ENCODE data around the gene SLC35F1. TPM values are rescaled to one million over a fixed set of nuclear protein-coding genes. Genes with fewer than 3 reads are reported as not detected.

The SLC35F1 gene
- total RNA-seq, 1 donor = not detected

DNA sequence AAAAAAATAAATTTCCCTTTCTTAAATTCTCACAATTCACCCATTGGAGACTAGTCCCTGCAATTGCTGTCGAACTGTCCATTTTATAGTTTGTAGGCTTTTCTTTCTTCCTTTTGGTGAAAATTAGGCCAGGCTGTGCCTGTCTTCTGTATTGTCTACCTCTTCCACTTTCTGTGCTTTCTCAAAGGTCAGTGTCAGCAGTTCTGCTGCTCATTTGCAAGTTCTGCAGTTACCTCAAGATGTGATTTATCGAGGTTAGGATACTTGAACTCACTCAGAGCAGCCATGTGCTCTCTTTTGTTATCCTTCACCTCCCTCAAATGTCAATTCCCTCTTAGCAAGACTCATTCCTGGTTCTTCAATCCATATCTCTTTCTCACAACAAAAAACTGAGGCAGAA lies 179.1 kb downstream of the SLC35F1 start:
- no peak for DNase-seq (ENCODE audit: low read depth)
- no peak overlapping the region for H3K4me3 ChIP-seq (ENCODE audit: low read depth, low read length)
- TF ChIP-seq, protein P1, sequence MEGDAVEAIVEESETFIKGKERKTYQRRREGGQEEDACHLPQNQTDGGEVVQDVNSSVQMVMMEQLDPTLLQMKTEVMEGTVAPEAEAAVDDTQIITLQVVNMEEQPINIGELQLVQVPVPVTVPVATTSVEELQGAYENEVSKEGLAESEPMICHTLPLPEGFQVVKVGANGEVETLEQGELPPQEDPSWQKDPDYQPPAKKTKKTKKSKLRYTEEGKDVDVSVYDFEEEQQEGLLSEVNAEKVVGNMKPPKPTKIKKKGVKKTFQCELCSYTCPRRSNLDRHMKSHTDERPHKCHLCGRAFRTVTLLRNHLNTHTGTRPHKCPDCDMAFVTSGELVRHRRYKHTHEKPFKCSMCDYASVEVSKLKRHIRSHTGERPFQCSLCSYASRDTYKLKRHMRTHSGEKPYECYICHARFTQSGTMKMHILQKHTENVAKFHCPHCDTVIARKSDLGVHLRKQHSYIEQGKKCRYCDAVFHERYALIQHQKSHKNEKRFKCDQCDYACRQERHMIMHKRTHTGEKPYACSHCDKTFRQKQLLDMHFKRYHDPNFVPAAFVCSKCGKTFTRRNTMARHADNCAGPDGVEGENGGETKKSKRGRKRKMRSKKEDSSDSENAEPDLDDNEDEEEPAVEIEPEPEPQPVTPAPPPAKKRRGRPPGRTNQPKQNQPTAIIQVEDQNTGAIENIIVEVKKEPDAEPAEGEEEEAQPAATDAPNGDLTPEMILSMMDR (IDR thresholded peaks at IDR 0.05; ENCODE audit: insufficient read depth, low read depth, low read length) = no peak

DNA sequence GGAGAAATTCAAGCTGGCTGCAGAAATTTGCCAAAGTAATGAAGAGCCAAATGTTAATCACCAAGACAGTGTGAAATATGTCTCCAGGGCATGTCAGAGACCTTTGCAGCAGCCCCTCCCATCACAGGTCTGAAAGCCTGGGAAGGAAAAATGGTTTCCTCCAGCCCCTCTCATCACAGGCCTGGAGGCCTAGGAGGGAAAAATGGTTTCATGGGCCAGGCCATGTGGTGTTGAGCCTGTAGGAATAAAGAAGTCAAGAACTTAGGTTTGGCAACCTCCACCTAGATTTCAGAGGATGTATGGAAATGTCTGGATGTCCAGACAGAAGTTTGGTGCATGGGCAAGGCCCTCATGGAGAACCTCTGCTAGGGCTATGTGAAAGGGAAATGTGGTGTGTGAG lies 185.0 kb downstream of the SLC35F1 start:
- DNase-seq (ENCODE audit: low read depth) = no peak
- no peak overlapping the region for H3K4me3 ChIP-seq (ENCODE audit: low read depth, low read length)
- TF ChIP-seq, protein P1 (IDR thresholded peaks at IDR 0.05; ENCODE audit: insufficient read depth, low read depth, low read length) = no peak

DNA sequence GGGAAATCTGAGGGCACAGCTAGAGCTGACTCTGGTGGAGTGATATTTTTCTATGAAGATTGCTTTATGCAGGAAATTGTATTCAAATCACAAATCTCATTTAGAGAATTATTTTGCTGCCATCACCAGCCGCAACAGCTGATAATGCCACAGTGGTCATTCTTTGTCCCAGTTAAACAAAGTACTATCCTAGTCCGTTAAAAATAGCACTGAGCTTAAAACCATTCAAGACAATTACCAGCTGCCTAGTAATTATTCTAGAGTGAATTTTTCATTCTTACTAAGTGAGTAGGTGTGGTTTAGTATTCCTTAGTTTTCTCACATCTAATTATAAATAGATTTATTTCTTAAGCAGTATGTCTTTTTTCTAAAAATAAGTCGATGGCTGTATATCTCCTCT lies 190.5 kb downstream of the SLC35F1 start:
- no peak for DNase-seq (ENCODE audit: low read depth)
- TF ChIP-seq, protein P1 (IDR thresholded peaks at IDR 0.05; ENCODE audit: insufficient read depth, low read depth, low read length) = no peak
- H3K4me3 ChIP-seq (ENCODE audit: low read depth, low read length) = no peak overlapping the region

DNA sequence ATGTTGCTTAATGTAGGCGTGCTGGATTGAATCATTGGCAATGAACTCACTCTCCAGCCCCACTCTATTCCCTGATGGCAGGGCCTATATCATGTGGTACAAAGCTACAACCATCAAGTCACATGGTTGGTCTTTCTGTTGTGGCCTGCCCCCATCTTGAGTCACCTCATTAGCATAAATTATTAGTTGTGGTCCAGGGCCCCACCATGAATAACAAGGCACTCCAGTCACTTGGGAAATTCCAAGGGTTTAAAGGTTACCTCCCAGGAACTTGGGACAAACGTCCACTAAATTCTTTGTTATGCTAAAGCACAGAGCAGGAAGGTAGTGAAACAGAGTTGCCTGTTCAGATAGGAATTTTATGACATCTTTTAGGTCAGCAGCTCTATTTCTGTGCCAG lies 193.7 kb downstream of the SLC35F1 start:
- no peak for DNase-seq (ENCODE audit: low read depth)
- no peak overlapping the region for H3K4me3 ChIP-seq (ENCODE audit: low read depth, low read length)
- TF ChIP-seq, protein P1 (IDR thresholded peaks at IDR 0.05; ENCODE audit: insufficient read depth, low read depth, low read length) = no peak

DNA sequence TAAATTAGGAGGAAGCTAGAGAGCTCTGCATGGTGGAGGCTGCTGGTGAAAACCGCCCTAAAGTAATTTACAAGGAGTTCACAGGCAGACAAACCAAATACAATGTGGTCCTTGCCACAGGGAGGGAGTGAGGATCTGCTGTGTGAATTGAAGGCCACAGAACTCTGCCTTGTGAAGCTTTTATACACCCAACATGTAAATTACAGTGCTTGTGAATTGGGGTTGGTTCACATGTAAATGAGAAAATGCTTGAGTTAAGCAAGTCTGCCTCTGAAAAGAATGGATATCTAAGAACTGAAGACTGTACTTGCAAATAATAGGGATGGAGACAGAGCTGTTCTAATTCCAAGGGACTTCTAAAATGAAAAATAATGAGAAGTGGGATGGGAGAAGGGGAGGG lies 194.2 kb downstream of the SLC35F1 start:
- DNase-seq (ENCODE audit: low read depth) = no peak
- TF ChIP-seq, protein P1 (IDR thresholded peaks at IDR 0.05; ENCODE audit: insufficient read depth, low read depth, low read length) = no peak
- no peak overlapping the region for H3K4me3 ChIP-seq (ENCODE audit: low read depth, low read length)

DNA sequence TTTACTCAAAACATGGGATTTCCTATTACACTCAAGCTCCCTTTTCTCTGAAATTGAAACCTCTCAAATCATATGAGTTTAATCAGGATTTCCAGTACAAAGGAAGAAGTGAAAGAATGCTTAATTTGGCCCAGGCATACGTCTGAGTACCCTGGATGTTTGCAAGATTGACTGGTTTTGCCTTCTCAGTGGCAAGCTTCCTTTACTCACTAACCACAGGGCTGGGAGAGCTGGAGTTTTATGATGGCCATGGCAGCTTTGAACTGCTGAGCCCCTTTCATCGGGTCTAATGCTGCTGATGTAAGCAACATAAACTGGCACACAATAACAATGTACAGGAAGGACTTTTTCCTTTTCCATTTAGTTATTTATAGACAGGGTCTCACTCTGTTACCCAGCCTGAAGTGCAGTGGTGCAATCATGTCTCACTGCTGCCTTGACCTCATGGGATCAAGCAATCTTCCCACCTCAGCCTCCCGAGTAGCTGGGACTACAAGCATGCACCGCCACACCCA lies 194.8 kb downstream of the SLC35F1 start:
- DNase-seq (ENCODE audit: low read depth) = no peak
- TF ChIP-seq, protein P1 (IDR thresholded peaks at IDR 0.05; ENCODE audit: insufficient read depth, low read depth, low read length) = no peak
- H3K4me3 ChIP-seq (ENCODE audit: low read depth, low read length) = no peak overlapping the region

DNA sequence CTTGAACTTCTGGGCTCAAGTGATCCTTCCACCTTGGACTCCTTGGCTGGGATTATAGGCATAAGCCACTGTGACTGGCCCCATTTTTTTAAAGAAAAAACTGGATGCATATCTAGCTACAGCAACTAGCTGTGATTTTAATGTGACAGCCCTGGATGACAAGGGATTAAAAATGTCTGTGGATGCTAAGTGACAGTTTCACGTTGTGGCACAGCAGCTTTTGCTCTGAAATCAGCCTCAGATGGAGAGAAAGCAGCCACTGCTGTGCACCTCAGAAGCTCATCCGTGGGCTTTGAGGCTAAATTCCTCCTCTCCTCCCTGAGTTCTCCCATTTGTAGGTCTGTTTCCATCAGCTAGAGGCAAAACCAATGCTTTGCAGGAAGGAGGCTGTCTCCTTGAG lies 195.3 kb downstream of the SLC35F1 start:
- DNase-seq (ENCODE audit: low read depth) = no peak
- TF ChIP-seq, protein P1 (IDR thresholded peaks at IDR 0.05; ENCODE audit: insufficient read depth, low read depth, low read length) = no peak

More for the DNA sequence above, 195.3 kb downstream of the SLC35F1 start:
- no peak overlapping the region for H3K4me3 ChIP-seq (ENCODE audit: low read depth, low read length)
